PFSK-1 (cell line): Measurements from ENCODE around the gene RASL11B.

Experiments
- FOXP2 ChIP-seq: optimal IDR thresholded peaks from 2 replicates; pipeline ENCODE3; 2011; ENCODE audit warnings: borderline replicate concordance, control low read depth, inconsistent platforms; ENCODE audit not compliant: insufficient read depth; ENCODE audit errors: extremely low read length, extremely low read depth
- POLR2AphosphoS5 ChIP-seq: IDR thresholded peaks from 2 replicates; pipeline ENCODE4 v1.6.1; 2012; ENCODE audit warnings: low read depth, mild to moderate bottlenecking, control low read depth, low read length, moderate library complexity
- SIN3A ChIP-seq: IDR thresholded peaks from 2 replicates; pipeline ENCODE4 v1.6.1; 2012; ENCODE audit warnings: mild to moderate bottlenecking, low read length, moderate library complexity, borderline replicate concordance; ENCODE audit not compliant: insufficient read depth
- TAF1 ChIP-seq: IDR thresholded peaks from 2 replicates; pipeline ENCODE4 v1.6.1; 2012; ENCODE audit warnings: low read length, control low read depth, borderline replicate concordance; ENCODE audit not compliant: insufficient read depth
- TF ChIP-seq, protein P1 (sequence below), 2 experiments: IDR thresholded peaks; 2 replicates each; pipeline versions ENCODE4 v1.6.1 to v1.8.0; 2011 to 2012; ENCODE audit warnings: low read depth in 2 of 2, low read length in 2 of 2, control low read depth in 1 of 2, inconsistent platforms in 1 of 2, mild to moderate bottlenecking in 1 of 2, moderate library complexity in 1 of 2; ENCODE audit not compliant: insufficient read depth in 1 of 2

DNA sequence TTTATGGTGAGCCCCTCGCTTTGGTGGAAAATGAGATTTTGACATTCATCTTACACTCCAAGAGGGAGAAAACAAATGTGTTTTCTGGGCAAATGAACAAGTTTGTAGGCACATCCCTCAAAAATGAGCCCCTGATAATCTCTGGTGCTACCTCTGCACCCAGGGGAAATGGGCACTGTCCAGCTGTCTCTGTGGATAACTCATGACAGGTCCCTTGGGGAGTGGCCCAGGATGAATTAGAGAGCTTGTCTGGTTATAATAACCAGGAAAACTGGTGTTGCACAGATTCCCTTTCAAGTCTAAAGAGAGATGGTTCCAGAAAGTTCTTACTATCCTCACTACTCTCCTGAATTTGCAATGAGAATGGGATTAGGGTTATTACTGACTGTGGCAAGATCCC lies 7.5 kb downstream of the RASL11B start:
- TF ChIP-seq SIN3A: no peak
- no peak for TF ChIP-seq FOXP2
- no peak for TF ChIP-seq TAF1
- TF ChIP-seq POLR2AphosphoS5: no peak
- TF ChIP-seq, protein P1, sequence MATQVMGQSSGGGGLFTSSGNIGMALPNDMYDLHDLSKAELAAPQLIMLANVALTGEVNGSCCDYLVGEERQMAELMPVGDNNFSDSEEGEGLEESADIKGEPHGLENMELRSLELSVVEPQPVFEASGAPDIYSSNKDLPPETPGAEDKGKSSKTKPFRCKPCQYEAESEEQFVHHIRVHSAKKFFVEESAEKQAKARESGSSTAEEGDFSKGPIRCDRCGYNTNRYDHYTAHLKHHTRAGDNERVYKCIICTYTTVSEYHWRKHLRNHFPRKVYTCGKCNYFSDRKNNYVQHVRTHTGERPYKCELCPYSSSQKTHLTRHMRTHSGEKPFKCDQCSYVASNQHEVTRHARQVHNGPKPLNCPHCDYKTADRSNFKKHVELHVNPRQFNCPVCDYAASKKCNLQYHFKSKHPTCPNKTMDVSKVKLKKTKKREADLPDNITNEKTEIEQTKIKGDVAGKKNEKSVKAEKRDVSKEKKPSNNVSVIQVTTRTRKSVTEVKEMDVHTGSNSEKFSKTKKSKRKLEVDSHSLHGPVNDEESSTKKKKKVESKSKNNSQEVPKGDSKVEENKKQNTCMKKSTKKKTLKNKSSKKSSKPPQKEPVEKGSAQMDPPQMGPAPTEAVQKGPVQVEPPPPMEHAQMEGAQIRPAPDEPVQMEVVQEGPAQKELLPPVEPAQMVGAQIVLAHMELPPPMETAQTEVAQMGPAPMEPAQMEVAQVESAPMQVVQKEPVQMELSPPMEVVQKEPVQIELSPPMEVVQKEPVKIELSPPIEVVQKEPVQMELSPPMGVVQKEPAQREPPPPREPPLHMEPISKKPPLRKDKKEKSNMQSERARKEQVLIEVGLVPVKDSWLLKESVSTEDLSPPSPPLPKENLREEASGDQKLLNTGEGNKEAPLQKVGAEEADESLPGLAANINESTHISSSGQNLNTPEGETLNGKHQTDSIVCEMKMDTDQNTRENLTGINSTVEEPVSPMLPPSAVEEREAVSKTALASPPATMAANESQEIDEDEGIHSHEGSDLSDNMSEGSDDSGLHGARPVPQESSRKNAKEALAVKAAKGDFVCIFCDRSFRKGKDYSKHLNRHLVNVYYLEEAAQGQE (IDR thresholded peaks at IDR 0.05; ENCODE audit: insufficient read depth in 1 of 2, low read depth in 2 of 2, low read length in 2 of 2): no peak
